HG03280 (cell line): Measurements from ENCODE around the gene ZDHHC7.
A peak's percentile ranks its signal among the peaks of the same experiment; 100 is the strongest.
"Not testable (repeated sequence)": the region's sequence is repeated elsewhere in the genome, so short reads cannot be mapped to it uniquely, and the experiment has no call there.

Source experiments
- ATAC-seq: cut with Tn5 transposase; IDR thresholded peaks from one replicate; pipeline ENCODE4 v1.9.1; 2021; ENCODE audit warnings: mild to moderate bottlenecking, moderate library complexity; ENCODE audit not compliant: unreplicated experiment

Gene ZDHHC7

GRCh38 chr16:85045077-85045476 lies 33.7 kb upstream of the ZDHHC7 start:
- ATAC-seq = no peak

DNA sequence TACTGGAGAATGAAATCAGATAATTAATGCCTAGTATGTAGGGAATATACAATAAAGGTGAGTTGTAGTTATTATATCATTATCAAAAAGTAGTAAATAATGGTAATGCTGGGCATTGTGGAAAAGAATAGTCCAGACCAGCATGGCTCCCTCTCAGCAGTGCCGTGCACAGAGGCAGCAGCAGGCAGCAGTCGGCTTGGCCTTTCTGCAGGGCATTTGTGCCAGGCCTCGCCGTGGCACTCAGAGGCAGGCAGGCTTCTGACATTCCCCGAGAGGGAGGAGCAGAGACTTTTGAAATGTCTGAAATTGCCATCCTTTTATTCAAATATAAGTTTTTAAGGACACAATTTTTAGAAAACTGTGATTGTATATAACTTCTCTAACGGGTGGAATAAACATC lies 31.3 kb upstream of the ZDHHC7 start:
- no peak for ATAC-seq

- no peak for ATAC-seq
Observed at GRCh38 chr16:85042167-85042526, 30.8 kb upstream of the ZDHHC7 start.

DNA sequence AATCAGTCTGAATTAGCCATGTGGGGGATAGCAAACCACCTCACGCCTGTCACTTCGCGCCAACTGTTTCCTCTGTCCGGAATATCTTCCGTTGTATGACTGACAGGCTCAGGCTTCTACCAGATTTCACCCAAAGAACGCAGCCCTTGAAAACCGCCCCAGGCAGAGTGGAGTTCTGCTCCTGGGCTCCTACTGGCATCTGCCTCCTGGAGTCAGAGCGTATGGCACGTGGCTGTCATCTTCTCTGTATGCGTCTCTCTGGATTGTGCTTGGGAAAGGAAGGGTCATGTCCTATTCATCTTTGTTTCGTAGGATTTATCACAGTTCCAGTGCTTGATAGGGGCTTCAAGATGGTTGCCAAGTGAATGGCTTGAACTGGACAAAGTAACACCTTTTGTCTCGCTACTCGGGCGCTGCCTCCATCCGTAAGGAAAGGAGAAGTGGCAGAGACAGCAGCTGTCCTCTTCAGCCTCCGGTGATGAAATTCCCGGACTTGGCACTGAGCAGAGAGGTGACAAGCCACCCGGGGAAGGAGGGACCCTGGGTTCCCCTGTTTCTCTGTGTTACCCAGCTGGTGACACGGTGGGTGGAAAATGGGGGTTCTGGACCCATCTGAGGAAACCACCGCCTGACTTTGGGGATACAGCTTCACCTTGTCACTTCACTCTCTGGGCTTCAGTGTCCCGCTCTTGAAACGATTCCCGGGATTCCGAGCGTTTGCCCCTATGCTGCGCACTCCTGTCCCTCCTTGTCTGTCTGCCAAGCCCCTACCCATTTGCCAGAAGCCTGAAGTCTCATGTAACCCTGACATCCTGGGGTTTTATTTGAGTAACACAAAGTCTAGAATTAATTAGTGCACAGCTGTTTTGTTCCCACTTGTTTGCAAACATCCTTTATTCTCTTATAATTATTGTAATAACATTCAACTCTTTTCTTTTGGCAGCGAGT lies 30.2 kb upstream of the ZDHHC7 start:
- no peak for ATAC-seq

DNA sequence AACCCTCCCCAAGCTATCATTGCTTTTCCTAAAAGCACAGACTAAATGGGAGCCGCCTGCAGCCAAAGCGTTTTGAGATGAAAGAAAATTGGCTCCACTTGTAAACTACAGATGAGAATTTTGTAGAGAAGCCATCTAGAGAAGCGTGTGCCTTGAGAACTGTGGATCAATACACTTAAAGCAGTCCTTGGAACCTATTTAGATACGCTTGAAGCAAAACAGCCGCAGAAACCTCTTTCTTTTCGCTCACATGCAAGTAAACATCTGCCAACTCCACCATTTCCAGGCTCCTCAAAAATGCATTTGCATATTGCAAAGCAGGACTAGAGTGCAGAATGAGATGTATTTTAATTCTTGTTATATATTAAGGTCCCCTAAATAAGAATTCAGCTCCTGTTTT lies 29.4 kb upstream of the ZDHHC7 start:
- no peak for ATAC-seq

GRCh38 chr16:85037721-85038120 lies 26.4 kb upstream of the ZDHHC7 start:
- ATAC-seq = no peak

GRCh38 chr16:85037050-85037410 lies 25.7 kb upstream of the ZDHHC7 start:
- no peak for ATAC-seq

DNA sequence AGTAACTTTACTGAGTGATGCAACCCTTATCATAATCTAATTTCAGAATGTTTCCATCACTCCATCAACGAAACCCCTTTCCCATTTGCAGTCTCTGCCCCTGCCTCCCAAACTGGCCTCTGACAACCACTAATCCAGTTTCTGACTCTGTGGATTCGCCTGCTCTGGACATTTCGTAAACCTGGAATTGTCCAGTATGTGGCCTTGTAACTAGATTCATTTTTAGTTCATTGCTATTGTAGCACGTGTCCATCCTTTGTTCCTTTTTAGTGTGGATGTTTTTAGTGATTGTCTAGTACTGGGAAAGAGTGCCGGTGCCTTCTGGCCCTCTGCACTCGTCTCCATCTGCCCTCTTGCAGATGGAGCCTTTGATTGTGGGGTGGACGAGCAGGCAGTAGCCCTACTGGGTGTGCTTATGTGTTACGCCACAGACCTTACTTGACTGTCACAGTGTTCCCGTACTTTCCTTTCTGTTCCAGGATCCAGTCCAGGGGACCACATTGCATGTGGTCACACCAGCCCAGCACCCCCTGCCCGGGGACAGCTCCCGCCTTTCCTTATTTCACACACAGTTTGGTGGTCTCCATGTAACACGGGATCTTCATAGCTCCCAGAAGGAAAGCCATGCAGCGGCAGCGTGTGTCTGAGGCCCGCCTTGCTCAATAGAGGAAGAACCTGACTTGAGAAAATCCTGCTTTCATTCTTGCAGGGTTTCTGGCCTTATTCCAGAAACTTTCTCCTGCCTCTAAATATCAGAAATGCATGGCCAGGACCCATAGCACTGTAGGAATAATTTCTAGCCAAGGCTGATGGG lies 25.1 kb upstream of the ZDHHC7 start:
- no peak for ATAC-seq

GRCh38 chr16:85034591-85035433 lies 23.5 kb upstream of the ZDHHC7 start:
- no peak for ATAC-seq

DNA sequence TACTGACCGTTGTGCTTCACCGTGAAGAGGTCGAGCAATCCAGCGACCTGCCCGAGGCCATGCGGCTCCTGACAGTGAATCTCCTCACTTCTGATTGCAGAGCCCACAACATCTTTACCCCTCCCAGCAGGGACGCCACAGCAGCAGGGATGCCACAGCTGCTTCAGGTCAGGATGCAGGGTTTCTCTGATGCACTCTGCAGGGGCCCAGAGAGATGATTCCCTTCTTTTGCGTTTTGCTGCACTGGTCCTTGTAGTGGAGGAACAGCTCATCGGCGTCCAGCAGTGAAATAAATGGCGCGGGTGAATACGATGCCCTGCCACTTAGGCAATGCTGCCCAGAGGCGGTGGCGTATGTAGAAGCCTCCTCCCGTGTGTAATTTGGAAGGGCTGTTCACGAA lies 21.8 kb upstream of the ZDHHC7 start:
- no peak for ATAC-seq

DNA sequence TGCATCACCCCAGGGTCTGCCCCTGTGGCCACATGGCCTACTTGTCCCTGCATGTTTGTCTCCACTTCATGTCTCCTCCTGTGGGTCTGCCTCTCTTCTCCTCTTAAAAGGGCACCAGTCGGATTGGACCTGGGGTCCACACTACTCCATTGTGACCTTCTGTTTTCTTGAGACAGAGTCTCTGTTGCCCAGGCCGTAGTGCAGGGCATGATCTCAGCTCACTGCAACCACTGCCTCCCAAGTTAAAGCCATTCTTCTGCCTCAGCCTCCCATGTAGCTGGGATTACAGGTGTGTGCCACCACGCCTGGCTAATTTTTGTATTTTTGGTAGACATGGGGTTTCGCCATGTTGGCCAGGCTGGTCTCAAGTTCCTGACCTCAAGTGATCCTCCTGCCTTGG lies 20.9 kb upstream of the ZDHHC7 start:
- not testable (repeated sequence) for ATAC-seq

GRCh38 chr16:85031451-85031850 lies 20.1 kb upstream of the ZDHHC7 start:
- ATAC-seq = no peak

DNA sequence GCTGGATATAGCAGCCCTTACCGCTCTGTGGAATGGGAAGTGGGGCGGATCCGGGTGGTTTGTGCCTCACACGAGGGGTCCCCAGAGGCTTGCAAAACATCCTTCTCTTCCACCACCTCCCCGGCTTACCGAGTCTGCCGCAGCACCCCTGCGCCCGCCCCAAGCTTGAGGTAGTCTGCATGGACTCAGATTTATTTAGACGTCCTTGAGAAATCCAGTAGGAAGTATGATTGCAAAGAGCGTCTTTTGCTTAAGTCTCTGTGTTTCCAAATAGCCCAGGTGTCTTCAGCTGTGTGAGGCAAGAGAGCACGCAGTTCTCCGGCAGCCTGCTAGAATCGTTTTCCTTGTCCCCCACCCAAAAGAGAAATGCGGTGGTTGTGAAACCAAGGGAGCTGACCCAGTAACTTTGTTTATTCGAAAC lies 18.7 kb upstream of the ZDHHC7 start:
- no peak for ATAC-seq

GRCh38 chr16:85029408-85029784 lies 18.1 kb upstream of the ZDHHC7 start:
- no peak for ATAC-seq

- no peak for ATAC-seq
Observed at GRCh38 chr16:85028685-85029407, 17.5 kb upstream of the ZDHHC7 start.

GRCh38 chr16:85027958-85028684 lies 16.8 kb upstream of the ZDHHC7 start:
- ATAC-seq = peak; percentile 21

DNA sequence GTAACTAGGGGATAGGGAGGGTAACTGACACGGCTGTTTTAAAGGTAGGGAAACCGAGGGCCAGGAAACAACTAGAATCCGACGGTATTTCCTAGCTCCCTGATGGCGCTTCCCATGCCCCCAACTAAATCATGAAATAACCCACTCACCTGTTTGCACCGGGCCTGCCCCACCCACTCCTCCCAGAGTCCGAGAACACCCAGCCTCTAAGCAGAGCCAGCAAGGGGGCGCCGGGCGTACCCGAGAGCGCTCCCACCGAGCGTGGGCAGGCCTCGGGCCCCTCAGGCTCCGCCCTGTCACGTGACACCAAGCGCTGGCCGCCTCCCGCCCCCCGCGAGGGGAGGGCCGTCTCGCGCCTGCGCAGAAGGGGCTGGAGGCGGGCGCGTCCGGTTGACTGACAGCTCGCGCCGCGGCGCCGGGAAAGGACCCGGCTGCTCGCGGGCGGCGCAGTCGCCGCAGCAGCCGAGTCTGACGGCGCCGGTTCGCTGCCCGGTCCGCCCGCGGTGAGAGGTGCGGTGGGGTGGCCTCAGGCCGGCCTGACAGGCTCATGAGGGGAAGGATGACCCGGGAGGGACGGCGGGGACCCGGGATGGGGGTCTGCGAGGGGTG lies 16.1 kb upstream of the ZDHHC7 start, which contains the start of gene KIAA0513:
KIAA0513 (plus strand) TSS at position 447 of the 609 bp plus-strand sequence. CDS start 39,277 bp downstream, outside the sequence.
- peak; percentile 82 for ATAC-seq

- no peak for ATAC-seq
Observed at GRCh38 chr16:85026703-85027102, 15.4 kb upstream of the ZDHHC7 start.
